A549 (cell line): ENCODE measurements around the gene PFDN1. TPM values are rescaled to one million over a fixed set of nuclear protein-coding genes. Genes with fewer than 3 reads are reported as not detected.

Experiments used
- ATAC-seq, 2 experiments: fragments of 200-7000 bp in 1 of 2; fragments of >200 bp in 1 of 2; cut with Nextera tagmentation in 1 of 2; cut with Tn5 transposase in 1 of 2; 3 replicates each; pipeline versions ENCODE4 v1.8.0 to v1.9.1; 2018 to 2020; ENCODE audit warnings: mild to moderate bottlenecking in 1 of 2, moderate library complexity in 1 of 2
- CTCF ChIA-PET: fragments of 300-600 bp; sonication (Branson Sonifier 250); formaldehyde crosslinking; extraction: SDS; loops from one replicate; lab custom pipeline; 2021; ENCODE audit warnings: antibody characterized with exemption, inconsistent platforms; lab: Yijun Ruan, JAX
- POLR2A ChIA-PET: fragments of 350-600 bp; formaldehyde crosslinking; extraction: SDS; loops from one replicate; lab custom pipeline; 2021; ENCODE audit warnings: antibody characterized with exemption, inconsistent platforms; lab: Yijun Ruan, JAX
- DNase-seq, 2 experiments: peaks; one replicate each; pipeline versions ENCODE4 v3.0.0 to v3.0.0-alpha.2; 2011 to 2016; ENCODE audit warnings: low read depth in 1 of 2, low spot score in 1 of 2
- FAIRE-seq: peaks from 2 replicates; lab custom pipeline; 2011; peaks lifted over from hg19 to GRCh38; lab: Jason Lieb, UNC
- H3K27ac ChIP-seq, 2 experiments: fragments of >200 bp; sonication (Bioruptor Twin); formaldehyde crosslinking; 3 replicates each; pipeline ENCODE4 v1.5.1; 2016 to 2017
- H3K4me1 ChIP-seq: fragments of >200 bp; sonication (Bioruptor Twin); formaldehyde crosslinking; 3 replicates; pipeline ENCODE4 v1.6.1; 2016
- H3K4me2 ChIP-seq: fragments of >200 bp; sonication (Bioruptor Twin); formaldehyde crosslinking; 3 replicates; pipeline ENCODE4 v1.6.1; 2016
- H3K4me3 ChIP-seq: fragments of >200 bp; sonication (Bioruptor Twin); formaldehyde crosslinking; 3 replicates; pipeline ENCODE4 v1.5.1; 2016
- H3K9me3 ChIP-seq: fragments of >200 bp; sonication (Bioruptor Twin); formaldehyde crosslinking; 3 replicates; pipeline ENCODE4 v1.6.1; 2016
- BHLHE40 ChIP-seq: IDR thresholded peaks from 2 replicates; pipeline ENCODE4 v1.6.1; 2012; ENCODE audit warnings: low read depth, low read length, inconsistent platforms
- CHD2 ChIP-seq: fragments of 150-350 bp; IDR thresholded peaks from 2 replicates; pipeline ENCODE4 v1.6.1; 2014; ENCODE audit warnings: low read length; ENCODE audit not compliant: partially characterized antibody
- CHD4 ChIP-seq: fragments of 200-600 bp; sonication (generic); IDR thresholded peaks from 2 replicates; pipeline ENCODE4 v1.6.1; 2016; ENCODE audit warnings: antibody characterized with exemption, mild to moderate bottlenecking, borderline replicate concordance
- CTCF ChIP-seq: fragments of >200 bp; sonication (Bioruptor Twin); formaldehyde crosslinking; IDR thresholded peaks from 3 replicates; pipeline ENCODE4 v1.5.1; 2016
- E2F6 ChIP-seq: IDR thresholded peaks from 2 replicates; pipeline ENCODE4 v1.6.1; 2012; ENCODE audit warnings: low read depth, borderline replicate concordance
- EHF ChIP-seq: fragments of 250-450 bp; sonication (Bioruptor Pico); IDR thresholded peaks from 2 replicates; pipeline ENCODE4 v1.5.0; 2020; ENCODE audit warnings: mild to moderate bottlenecking
- EHMT2 ChIP-seq: fragments of 200-600 bp; sonication (generic); IDR thresholded peaks from 2 replicates; pipeline ENCODE4 v1.6.1; 2016; ENCODE audit warnings: antibody characterized with exemption, low read depth, mild to moderate bottlenecking, moderate library complexity
- HDAC2 ChIP-seq: fragments of 200-600 bp; sonication (generic); IDR thresholded peaks from 2 replicates; pipeline ENCODE4 v1.6.1; 2016
- HES2 ChIP-seq: fragments of >200 bp; sonication (Bioruptor Twin); formaldehyde crosslinking; IDR thresholded peaks from 2 replicates; pipeline ENCODE4 v1.6.1; 2016
- HMGXB4 ChIP-seq: fragments of 250-450 bp; sonication (Bioruptor Pico); IDR thresholded peaks from 2 replicates; pipeline ENCODE4 v1.5.0; 2021; ENCODE audit warnings: mild to moderate bottlenecking, moderate library complexity, borderline replicate concordance
- KDM1A ChIP-seq: fragments of 200-600 bp; sonication (generic); IDR thresholded peaks from 2 replicates; pipeline ENCODE4 v1.6.1; 2016; ENCODE audit warnings: low read depth, mild to moderate bottlenecking
- KDM5A ChIP-seq: fragments of 200-600 bp; sonication (generic); IDR thresholded peaks from 2 replicates; pipeline ENCODE4 v1.6.1; 2016; ENCODE audit warnings: antibody characterized with exemption, mild to moderate bottlenecking
- MAX ChIP-seq: IDR thresholded peaks from 2 replicates; pipeline ENCODE4 v1.6.1; 2012
- NFE2L2 ChIP-seq: fragments of 150-350 bp; conservative IDR thresholded peaks from 2 replicates; pipeline ENCODE4 v1.6.1; 2014; ENCODE audit warnings: low read length
- PHF8 ChIP-seq: fragments of 200-600 bp; sonication (generic); IDR thresholded peaks from 2 replicates; pipeline ENCODE4 v1.6.1; 2016; ENCODE audit warnings: low read depth, mild to moderate bottlenecking, antibody characterized with exemption, moderate library complexity, borderline replicate concordance
- POLR2A ChIP-seq: IDR thresholded peaks from 2 replicates; pipeline ENCODE4 v1.6.1; 2012; ENCODE audit warnings: mild to moderate bottlenecking, low read length
- RAD21 ChIP-seq, 2 experiments: fragments of >200 bp in 1 of 2; sonication (Bioruptor Twin) in 1 of 2; formaldehyde crosslinking in 1 of 2; IDR thresholded peaks in 1 of 2; conservative IDR thresholded peaks in 1 of 2; 2 replicates in 1 of 2; 3 replicates in 1 of 2; pipeline ENCODE4 v1.6.1; 2012 to 2018; ENCODE audit warnings: inconsistent platforms in 1 of 2
- RARB ChIP-seq: fragments of 250-450 bp; sonication (Bioruptor Pico); IDR thresholded peaks from 2 replicates; pipeline ENCODE4 v1.8.0; 2021; ENCODE audit warnings: mild to moderate bottlenecking, moderate library complexity
- RCOR1 ChIP-seq: fragments of 150-350 bp; IDR thresholded peaks from 2 replicates; pipeline ENCODE4 v1.6.1; 2014; ENCODE audit warnings: antibody characterized with exemption, low read length, low read depth
- SMC3 ChIP-seq: fragments of >200 bp; sonication (Bioruptor Twin); formaldehyde crosslinking; IDR thresholded peaks from 3 replicates; pipeline ENCODE4 v1.6.1; 2018; ENCODE audit warnings: inconsistent platforms
- ZC3H11A ChIP-seq: fragments of 450-650 bp; IDR thresholded peaks from 2 replicates; pipeline ENCODE4 v1.6.1; 2014; ENCODE audit warnings: antibody characterized with exemption, mild to moderate bottlenecking
- ZFP36 ChIP-seq: fragments of 450-650 bp; IDR thresholded peaks from 2 replicates; pipeline ENCODE4 v1.6.1; 2014; ENCODE audit warnings: borderline replicate concordance; ENCODE audit not compliant: partially characterized antibody
- ZNF302 ChIP-seq: fragments of 250-450 bp; sonication (Bioruptor Pico); IDR thresholded peaks from 2 replicates; pipeline ENCODE4 v1.9.0; 2021; ENCODE audit warnings: inconsistent platforms, mild to moderate bottlenecking, moderate library complexity
- WGBS: methylation state at CpG from one replicate; pipeline ENCODE4 v1.1.6; 2017; ENCODE audit errors: missing lambda C conversion rate; 5-methylcytosine and 5-hydroxymethylcytosine counted together
- polyA plus RNA-seq, 4 experiments: library from polyadenylated mRNA; depleted of rRNA in 3 of 4; stranded (reverse); fragments of >200 nt; fragmentation: RNase III in 1 of 4; extraction: RNeasy Plus Mini Kit Qiagen cat#74134 plus additional on column Dnase treatment in 1 of 4; gene quantifications; 2 replicates in 3 of 4; 3 replicates in 1 of 4; pipeline ENCODE4 v1.2.3, GENCODE V29; 2011 to 2017

PFDN1 gene
- polyA plus RNA-seq, 2 of the 4 experiments (the other 2 are of a cell fraction) = 90.4 to 201 TPM

- TF ChIP-seq E2F6 (no peak), RCOR1 (no peak), RARB (CRISPR knock-in tag) (no peak), HES2 (no peak), ZNF302 (no peak), PHF8 (peak; percentile 58; the same call in 1 of the 2 replicates), HMGXB4 (CRISPR knock-in tag) (no peak), NFE2L2 (no peak), RAD21 (conservative IDR thresholded peaks at IDR 0.05 in 1 of 2, IDR thresholded peaks at IDR 0.05 in 1 of 2) (no peak; a peak in 2 of 5 replicates), KDM1A (no peak), KDM5A (no peak), MAX (peak; percentile 16; the same call in 1 of the 2 replicates), CTCF (no peak; the same call in none of the 3 replicates), POLR2A (peak; percentile 95), EHF (CRISPR knock-in tag) (no peak), BHLHE40 (no peak), HDAC2 (no peak), CHD2 (no peak)
Measured at GRCh38 chr5:140346348-140347221, 43.7 kb upstream of the PFDN1 start, which contains the start of gene HBEGF (continued).

- 1% methylated on average over 12 of the region's 35 CpGs for WGBS
- CTCF ChIA-PET = interaction anchor here (0.5 to 36.9 kb wide), 42 partner anchors 9 to 374 kb away, joined by 3 to 1613 read pairs (median 5); partner anchors contain the start of genes PFDN1 and SLC4A9
- peak; percentile 81 to 83 for ATAC-seq
- POLR2A ChIA-PET = interaction anchor here (0.9 to 2.5 kb wide), 20 partner anchors 9 to 380 kb away, joined by 3 to 46 read pairs (median 8); partner anchors contain the start of genes PFDN1 and ZMAT2
- Histone ChIP-seq H3K27ac (peak overlapping the region; percentile 74 to 88), H3K9me3 (no peaks in the 10 kb centered on the region), H3K4me2 (peak overlapping the region; percentile 87), H3K4me3 (peak overlapping the region; percentile 75), H3K4me1 (peaks cover 22% of the 10 kb centered on the region)
- TF ChIP-seq RAD21 (conservative IDR thresholded peaks at IDR 0.05 in 1 of 2, IDR thresholded peaks at IDR 0.05 in 1 of 2) = peak; percentile 50 to 84
- TF ChIP-seq EHMT2 = no peak
- no peak for TF ChIP-seq ZC3H11A
- TF ChIP-seq CHD4 = no peak
- no peak for TF ChIP-seq EHF (CRISPR knock-in tag)
- peak; percentile 13; the same call in 1 of the 2 replicates for TF ChIP-seq MAX
- peak; percentile 64 for TF ChIP-seq CTCF
- no peak for TF ChIP-seq ZFP36
- TF ChIP-seq SMC3 = peak; percentile 77
- peak; percentile 51 to 67 for DNase-seq
- no peak for FAIRE-seq
Measured at GRCh38 chr5:140345919-140346347, 43.0 kb upstream of the PFDN1 start.
